Rectal smooth muscle tissue (tissue), 1 donor: ENCODE data around the gene ZNF398.
"Not testable (repeated sequence)": the region's sequence is repeated elsewhere in the genome, so short reads cannot be mapped to it uniquely, and the experiment has no call there.

Source experiments
- H3K27ac ChIP-seq: one replicate; pipeline ENCODE4 v1.7.0; 2013; ENCODE audit warnings: low read depth, low read length, inconsistent platforms
- H3K27me3 ChIP-seq: one replicate; pipeline ENCODE4 v1.7.0; 2013; ENCODE audit warnings: low read length; ENCODE audit not compliant: control insufficient read depth, insufficient read depth
- H3K36me3 ChIP-seq: one replicate; pipeline ENCODE4 v1.7.0; 2013; ENCODE audit warnings: low read length; ENCODE audit not compliant: control insufficient read depth, insufficient read depth
- H3K4me1 ChIP-seq: one replicate; pipeline ENCODE4 v1.7.0; 2013; ENCODE audit warnings: low read length; ENCODE audit not compliant: control insufficient read depth, insufficient read depth
- H3K4me3 ChIP-seq: one replicate; pipeline ENCODE4 v1.7.0; 2013; ENCODE audit warnings: low read length
- H3K9ac ChIP-seq: one replicate; pipeline ENCODE4 v1.7.0; 2013; ENCODE audit warnings: low read length

Gene ZNF398

DNA sequence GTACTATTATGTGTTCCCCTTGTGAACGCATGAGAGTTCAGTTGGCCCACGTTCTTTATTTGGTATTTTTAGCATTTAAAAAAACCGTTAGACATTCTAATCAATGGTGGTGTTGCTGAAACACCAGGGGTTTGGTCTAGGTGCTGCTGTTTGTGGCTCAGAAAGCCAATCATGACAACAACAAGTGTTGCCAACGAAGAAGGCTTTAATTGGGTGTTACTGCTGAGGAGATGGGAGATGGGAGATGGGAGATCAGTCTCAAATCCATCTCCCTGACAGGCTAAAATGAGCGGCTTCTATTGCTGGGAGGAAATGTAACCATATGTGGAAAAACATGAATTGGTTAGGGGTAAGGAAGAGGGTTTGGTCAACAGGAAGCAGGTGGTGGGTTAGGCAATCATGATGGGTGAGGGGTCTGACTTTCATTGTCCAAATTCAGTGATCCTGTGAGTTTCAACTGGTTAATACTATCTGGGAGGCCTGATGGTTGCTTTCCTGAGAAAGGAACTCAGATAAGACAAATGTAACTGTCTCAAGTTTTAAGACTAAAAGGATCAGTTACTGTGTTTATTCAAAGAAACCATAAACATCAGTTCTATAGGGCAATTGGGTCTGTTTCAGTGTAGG is 16.6 kb upstream of the ZNF398 start:
- H3K27me3 ChIP-seq = no peaks in the 10 kb centered on the region
- H3K9ac ChIP-seq = no peak overlapping the region
- H3K36me3 ChIP-seq = peaks cover 3% of the 10 kb centered on the region
- H3K4me3 ChIP-seq = no peak overlapping the region
- no peak overlapping the region for H3K27ac ChIP-seq
- no peaks in the 10 kb centered on the region for H3K4me1 ChIP-seq

DNA sequence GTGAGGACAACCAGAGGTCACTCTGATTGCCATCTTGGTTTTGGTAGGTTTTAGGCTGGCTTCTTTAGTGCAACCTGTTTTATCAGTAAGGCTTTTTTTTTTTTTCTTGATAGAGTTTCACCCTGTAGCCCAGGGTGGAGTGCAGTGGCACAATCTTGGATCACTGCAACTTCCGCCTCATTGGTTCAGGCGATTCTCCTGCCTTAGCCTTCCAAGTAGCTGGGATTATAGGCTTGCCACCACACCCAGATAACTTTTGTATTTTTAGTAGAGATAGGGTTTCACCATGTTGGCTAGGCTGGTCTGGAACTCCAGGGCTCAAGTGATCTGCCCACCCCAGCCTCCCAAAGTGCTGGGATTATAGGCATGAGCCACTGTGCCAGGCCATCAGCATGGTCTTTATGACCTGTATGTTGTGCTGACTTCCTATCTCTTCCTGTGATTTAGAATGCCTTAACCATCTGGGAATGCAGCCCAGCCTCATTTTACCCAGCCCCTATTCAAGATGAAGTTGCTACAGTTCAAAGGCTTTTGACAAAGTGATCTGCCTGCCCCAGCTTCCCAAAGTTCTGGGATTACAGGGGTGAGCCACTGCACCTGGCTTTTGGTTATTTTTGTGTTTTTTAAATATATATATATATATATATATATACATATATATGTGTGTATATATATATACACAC is 14.1 kb upstream of the ZNF398 start:
- H3K27ac ChIP-seq = no peak overlapping the region
- H3K4me1 ChIP-seq = no peaks in the 10 kb centered on the region
- no peak overlapping the region for H3K4me3 ChIP-seq
- peaks cover 3% of the 10 kb centered on the region for H3K36me3 ChIP-seq
- no peaks in the 10 kb centered on the region for H3K27me3 ChIP-seq
- H3K9ac ChIP-seq = no peak overlapping the region

GRCh38 chr7:149136118-149136517 is 11.1 kb upstream of the ZNF398 start:
- Histone ChIP-seq H3K4me3 (no peak overlapping the region), H3K27me3 (no peaks in the 10 kb centered on the region), H3K27ac (no peak overlapping the region), H3K9ac (no peak overlapping the region), H3K4me1 (no peaks in the 10 kb centered on the region), H3K36me3 (no peaks in the 10 kb centered on the region)

GRCh38 chr7:149140831-149141230 is 6.4 kb upstream of the ZNF398 start:
- no peak overlapping the region for H3K4me3 ChIP-seq
- H3K27me3 ChIP-seq = no peaks in the 10 kb centered on the region
- H3K9ac ChIP-seq = no peak overlapping the region
- H3K27ac ChIP-seq = no peak overlapping the region
- H3K4me1 ChIP-seq = no peaks in the 10 kb centered on the region
- H3K36me3 ChIP-seq = no peaks in the 10 kb centered on the region

- no peak overlapping the region for H3K4me3 ChIP-seq
- no peak overlapping the region for H3K9ac ChIP-seq
- no peak overlapping the region for H3K27ac ChIP-seq
- no peaks in the 10 kb centered on the region for H3K36me3 ChIP-seq
- H3K4me1 ChIP-seq = no peaks in the 10 kb centered on the region
- no peaks in the 10 kb centered on the region for H3K27me3 ChIP-seq
Observed at GRCh38 chr7:149141893-149142292, 5.4 kb upstream of the ZNF398 start.

DNA sequence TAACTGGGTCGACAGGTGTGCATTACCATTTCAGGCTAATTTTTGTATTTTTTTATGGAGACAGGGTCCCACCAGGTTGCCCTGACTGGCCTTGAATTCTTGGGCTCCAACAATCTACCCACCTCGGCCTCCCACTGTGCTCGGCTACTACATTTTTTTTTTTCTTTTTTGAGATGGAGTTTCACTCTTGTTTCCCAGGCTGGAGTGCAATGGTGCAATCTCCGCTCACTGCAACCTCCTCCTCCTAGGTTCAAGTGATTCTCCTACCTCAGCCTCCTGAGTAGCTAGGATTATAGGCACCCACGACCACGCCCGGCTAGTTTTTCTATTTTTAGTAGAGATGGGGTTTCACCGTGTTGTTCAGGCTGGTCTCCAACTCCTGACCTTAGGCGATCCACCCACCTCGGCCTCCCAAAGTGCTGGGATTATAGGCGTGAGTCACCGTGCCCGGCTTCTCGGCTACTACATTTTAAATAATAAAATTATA is 2.8 kb upstream of the ZNF398 start:
- H3K27ac ChIP-seq, H3K4me1 ChIP-seq, H3K27me3 ChIP-seq, H3K9ac ChIP-seq, H3K4me3 ChIP-seq, H3K36me3 ChIP-seq: not testable (repeated sequence)

- peaks cover 4% of the 10 kb centered on the region for H3K4me1 ChIP-seq
- H3K4me3 ChIP-seq = no peak overlapping the region
- H3K27me3 ChIP-seq = no peaks in the 10 kb centered on the region
- no peaks in the 10 kb centered on the region for H3K36me3 ChIP-seq
- no peak overlapping the region for H3K27ac ChIP-seq
- H3K9ac ChIP-seq = no peak overlapping the region
Observed at GRCh38 chr7:149145031-149145845, 2.0 kb upstream of the ZNF398 start.

DNA sequence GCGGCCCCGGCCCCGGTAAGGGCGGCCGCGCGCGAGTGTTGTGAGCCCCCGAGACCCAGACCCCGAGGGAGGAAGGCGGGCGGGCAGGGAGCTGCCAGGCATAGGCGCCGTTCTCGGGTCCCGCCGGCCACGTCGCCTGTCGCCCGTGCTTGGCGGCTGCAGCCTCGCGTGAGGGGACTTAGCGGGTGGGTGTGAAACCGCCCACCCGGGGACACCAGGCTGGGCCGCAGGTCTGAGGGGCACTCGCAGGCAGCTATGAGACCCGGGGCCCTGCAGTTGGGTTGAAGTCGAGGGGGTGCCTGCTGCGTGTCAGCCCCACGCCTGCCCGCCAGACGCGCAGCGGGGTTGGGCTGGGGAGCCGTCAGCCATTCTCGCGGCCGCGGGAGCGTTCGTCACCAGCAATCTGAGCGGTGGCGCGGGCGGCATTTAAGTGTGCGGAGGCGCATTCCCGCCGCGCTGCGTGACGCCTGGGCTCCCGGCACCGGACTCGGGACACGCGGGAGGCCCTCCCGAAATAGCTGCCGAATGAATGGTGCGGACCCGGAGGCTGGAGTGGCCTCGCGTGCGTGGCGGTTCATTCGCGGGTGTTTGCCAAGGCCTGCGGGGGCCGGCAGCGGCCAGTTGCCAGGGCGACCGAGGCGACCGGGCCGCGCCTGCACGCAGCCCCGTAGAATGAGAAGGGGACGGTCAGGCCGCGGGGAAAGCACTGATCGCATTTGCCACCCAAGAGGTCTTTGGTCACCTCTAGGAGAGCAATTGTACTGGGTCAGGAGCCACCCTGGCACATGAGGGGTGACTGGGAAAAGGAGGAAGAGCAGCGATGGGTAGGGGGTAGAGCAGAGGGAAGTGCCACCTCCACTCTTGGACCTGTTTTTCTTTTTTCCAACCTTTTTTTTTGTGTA is 750 bp downstream of the ZNF398 start:
- Histone ChIP-seq H3K36me3 (no peaks in the 10 kb centered on the region), H3K4me3 (peak overlapping the region; percentile 81), H3K27me3 (no peaks in the 10 kb centered on the region), H3K27ac (peak overlapping the region; percentile 87), H3K4me1 (peaks cover 4% of the 10 kb centered on the region), H3K9ac (peak overlapping the region; percentile 62)

DNA sequence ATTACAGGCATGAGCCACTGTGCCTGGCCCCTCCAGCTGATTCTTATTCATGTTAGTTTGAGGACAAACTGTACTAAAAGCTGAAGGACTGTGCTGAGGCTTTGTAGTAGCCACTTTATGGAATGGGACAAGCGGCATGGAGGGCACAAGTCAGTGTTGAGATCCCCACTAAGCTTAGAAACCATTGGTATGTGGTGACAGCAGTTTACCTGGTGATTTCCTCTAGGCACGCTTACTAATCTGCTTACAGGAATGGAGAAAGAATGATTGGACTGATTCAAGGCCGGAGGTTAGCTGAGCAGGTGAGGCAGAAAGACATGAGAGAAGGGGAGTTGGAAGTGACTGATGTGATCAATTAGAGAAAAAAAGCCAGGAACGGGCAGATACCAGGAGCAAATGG is 3.7 kb downstream of the ZNF398 start:
- H3K27me3 ChIP-seq = no peaks in the 10 kb centered on the region
- H3K4me1 ChIP-seq = peaks cover 4% of the 10 kb centered on the region
- H3K27ac ChIP-seq = no peak overlapping the region
- H3K36me3 ChIP-seq = peaks cover 2% of the 10 kb centered on the region
- no peak overlapping the region for H3K9ac ChIP-seq
- no peak overlapping the region for H3K4me3 ChIP-seq

DNA sequence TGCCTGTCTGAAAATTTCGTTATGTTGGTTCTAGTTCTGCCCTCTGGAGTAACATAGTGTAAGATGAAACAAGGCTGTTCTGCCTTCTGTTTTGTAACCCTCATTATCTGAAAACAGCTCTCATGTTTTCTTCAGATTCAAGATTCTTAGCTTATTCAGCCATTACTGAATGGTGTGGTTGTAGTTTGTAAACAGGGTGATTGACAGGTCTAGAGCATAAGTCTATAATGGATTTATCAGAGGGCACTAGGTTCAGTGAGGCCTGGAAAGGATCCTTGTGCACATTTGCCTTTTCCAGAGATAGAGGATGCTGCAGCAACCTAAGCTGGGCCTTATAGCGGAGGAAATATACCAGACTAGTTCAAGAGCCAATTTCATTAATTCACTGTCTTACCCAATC is 6.1 kb downstream of the ZNF398 start:
- Histone ChIP-seq H3K27me3 (no peaks in the 10 kb centered on the region), H3K4me3 (no peak overlapping the region), H3K4me1 (peaks cover 3% of the 10 kb centered on the region), H3K9ac (no peak overlapping the region), H3K27ac (no peak overlapping the region), H3K36me3 (peaks cover 2% of the 10 kb centered on the region)

- H3K4me1 ChIP-seq = no peaks in the 10 kb centered on the region
- H3K4me3 ChIP-seq = no peak overlapping the region
- H3K9ac ChIP-seq = no peak overlapping the region
- H3K36me3 ChIP-seq = peaks cover 2% of the 10 kb centered on the region
- H3K27me3 ChIP-seq = no peaks in the 10 kb centered on the region
- no peak overlapping the region for H3K27ac ChIP-seq
Observed at GRCh38 chr7:149154056-149154455, 6.8 kb downstream of the ZNF398 start.

- Histone ChIP-seq H3K9ac (no peak overlapping the region), H3K36me3 (peaks cover 6% of the 10 kb centered on the region), H3K4me3 (no peak overlapping the region), H3K27ac (no peak overlapping the region), H3K27me3 (no peaks in the 10 kb centered on the region), H3K4me1 (no peaks in the 10 kb centered on the region)
Observed at GRCh38 chr7:149156898-149157297, 9.6 kb downstream of the ZNF398 start.
